GM18517 (cell line): ENCODE data around the gene NRXN2.

Experiments
- ATAC-seq: cut with Tn5 transposase; IDR thresholded peaks from one replicate; pipeline ENCODE4 v1.9.1; 2021; ENCODE audit warnings: mild to moderate bottlenecking, moderate library complexity; ENCODE audit not compliant: unreplicated experiment

NRXN2 gene

GRCh38 chr11:64722141-64723065, 594 bp downstream of the NRXN2 start:
- ATAC-seq = no peak

GRCh38 chr11:64721359-64721699, 1.7 kb downstream of the NRXN2 start:
- ATAC-seq = no peak

GRCh38 chr11:64720640-64721358, 2.2 kb downstream of the NRXN2 start:
- ATAC-seq = no peak

GRCh38 chr11:64720167-64720566, 2.8 kb downstream of the NRXN2 start:
- no peak for ATAC-seq

- no peak for ATAC-seq
Measured at GRCh38 chr11:64719406-64719805, 3.6 kb downstream of the NRXN2 start.

GRCh38 chr11:64718780-64719124, 4.2 kb downstream of the NRXN2 start:
- no peak for ATAC-seq

GRCh38 chr11:64718084-64718779, 4.8 kb downstream of the NRXN2 start:
- ATAC-seq = no peak

GRCh38 chr11:64717268-64717578, 5.8 kb downstream of the NRXN2 start:
- no peak for ATAC-seq

- no peak for ATAC-seq
Measured at GRCh38 chr11:64716473-64717267, 6.3 kb downstream of the NRXN2 start.

GRCh38 chr11:64715756-64716472, 7.1 kb downstream of the NRXN2 start:
- ATAC-seq = no peak

- ATAC-seq = no peak
Measured at GRCh38 chr11:64715110-64715509, 7.9 kb downstream of the NRXN2 start.

- no peak for ATAC-seq
Measured at GRCh38 chr11:64714666-64715065, 8.3 kb downstream of the NRXN2 start.

GRCh38 chr11:64713781-64714363, 9.1 kb downstream of the NRXN2 start:
- ATAC-seq = no peak

- ATAC-seq = no peak
Measured at GRCh38 chr11:64713016-64713707, 9.8 kb downstream of the NRXN2 start.

GRCh38 chr11:64712430-64713015, 10.5 kb downstream of the NRXN2 start:
- ATAC-seq = no peak

- ATAC-seq = no peak
Measured at GRCh38 chr11:64711956-64712362, 11.0 kb downstream of the NRXN2 start.

- ATAC-seq = no peak
Measured at GRCh38 chr11:64711138-64711955, 11.7 kb downstream of the NRXN2 start.

- no peak for ATAC-seq
Measured at GRCh38 chr11:64710418-64711137, 12.4 kb downstream of the NRXN2 start.
